Peyer's patch (tissue), 4 donors: ENCODE data around the gene SMIM36.

Source experiments
- POLR2A ChIP-seq, 2 donors: fragments of 450-650 bp; IDR thresholded peaks; one replicate each; pipeline ENCODE4 v1.5.1; 2017; ENCODE audit warnings: antibody characterized with exemption in 2 of 2, mild to moderate bottlenecking in 2 of 2, moderate library complexity in 2 of 2
- TF ChIP-seq, protein P1 (sequence below), 6 experiments: fragments of 450-650 bp in 4 of 6; fragments of 200-600 bp in 2 of 6; sonication (generic) in 1 of 6; IDR thresholded peaks; one replicate each; pipeline ENCODE4 v1.5.1; 2017 to 2019; ENCODE audit warnings: antibody characterized with exemption in 6 of 6, mild to moderate bottlenecking in 3 of 6, moderate library complexity in 1 of 6

DNA sequence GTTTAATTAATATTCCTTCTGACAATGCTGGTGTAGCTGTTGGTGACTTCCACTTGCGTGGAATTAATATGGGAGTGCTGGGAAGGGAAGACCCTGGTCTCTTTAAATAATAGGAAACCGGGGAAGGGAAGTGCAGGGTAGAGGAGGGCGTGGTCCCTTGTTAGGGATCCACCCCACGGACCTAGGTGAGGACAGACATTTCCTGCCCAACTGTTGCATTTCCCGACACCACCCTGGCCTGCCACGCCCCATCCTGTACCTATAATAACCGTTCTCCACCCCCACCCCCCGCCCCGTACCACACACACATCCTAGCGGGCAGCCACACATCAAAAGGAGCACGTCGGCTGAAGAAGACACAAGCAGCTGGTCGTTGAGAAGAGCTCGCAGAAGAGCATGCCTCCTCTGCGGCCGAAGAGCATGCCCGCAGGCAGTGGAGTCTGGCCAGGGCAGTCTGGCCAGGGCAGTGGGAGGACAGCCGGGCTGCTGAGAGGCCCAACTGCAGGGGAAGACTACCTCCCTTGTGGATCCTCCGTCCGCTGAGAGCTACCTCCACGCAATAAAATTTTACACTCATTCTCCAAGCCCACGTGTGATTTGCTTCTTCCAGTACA lies 52.9 kb downstream of the SMIM36 start:
- TF ChIP-seq, protein P1, sequence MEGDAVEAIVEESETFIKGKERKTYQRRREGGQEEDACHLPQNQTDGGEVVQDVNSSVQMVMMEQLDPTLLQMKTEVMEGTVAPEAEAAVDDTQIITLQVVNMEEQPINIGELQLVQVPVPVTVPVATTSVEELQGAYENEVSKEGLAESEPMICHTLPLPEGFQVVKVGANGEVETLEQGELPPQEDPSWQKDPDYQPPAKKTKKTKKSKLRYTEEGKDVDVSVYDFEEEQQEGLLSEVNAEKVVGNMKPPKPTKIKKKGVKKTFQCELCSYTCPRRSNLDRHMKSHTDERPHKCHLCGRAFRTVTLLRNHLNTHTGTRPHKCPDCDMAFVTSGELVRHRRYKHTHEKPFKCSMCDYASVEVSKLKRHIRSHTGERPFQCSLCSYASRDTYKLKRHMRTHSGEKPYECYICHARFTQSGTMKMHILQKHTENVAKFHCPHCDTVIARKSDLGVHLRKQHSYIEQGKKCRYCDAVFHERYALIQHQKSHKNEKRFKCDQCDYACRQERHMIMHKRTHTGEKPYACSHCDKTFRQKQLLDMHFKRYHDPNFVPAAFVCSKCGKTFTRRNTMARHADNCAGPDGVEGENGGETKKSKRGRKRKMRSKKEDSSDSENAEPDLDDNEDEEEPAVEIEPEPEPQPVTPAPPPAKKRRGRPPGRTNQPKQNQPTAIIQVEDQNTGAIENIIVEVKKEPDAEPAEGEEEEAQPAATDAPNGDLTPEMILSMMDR (IDR thresholded peaks at IDR 0.05): no peak
- no peak for TF ChIP-seq POLR2A (IDR thresholded peaks at IDR 0.05)
